Fibroblast of skin of left quadriceps (primary cell): ENCODE data around the gene PGM5.

Source experiments
- DNase-seq, 2 experiments: peaks; one replicate each; pipeline ENCODE4 v3.0.0-alpha.2; 2013; ENCODE audit warnings: low read depth in 2 of 2

Gene PGM5

DNA sequence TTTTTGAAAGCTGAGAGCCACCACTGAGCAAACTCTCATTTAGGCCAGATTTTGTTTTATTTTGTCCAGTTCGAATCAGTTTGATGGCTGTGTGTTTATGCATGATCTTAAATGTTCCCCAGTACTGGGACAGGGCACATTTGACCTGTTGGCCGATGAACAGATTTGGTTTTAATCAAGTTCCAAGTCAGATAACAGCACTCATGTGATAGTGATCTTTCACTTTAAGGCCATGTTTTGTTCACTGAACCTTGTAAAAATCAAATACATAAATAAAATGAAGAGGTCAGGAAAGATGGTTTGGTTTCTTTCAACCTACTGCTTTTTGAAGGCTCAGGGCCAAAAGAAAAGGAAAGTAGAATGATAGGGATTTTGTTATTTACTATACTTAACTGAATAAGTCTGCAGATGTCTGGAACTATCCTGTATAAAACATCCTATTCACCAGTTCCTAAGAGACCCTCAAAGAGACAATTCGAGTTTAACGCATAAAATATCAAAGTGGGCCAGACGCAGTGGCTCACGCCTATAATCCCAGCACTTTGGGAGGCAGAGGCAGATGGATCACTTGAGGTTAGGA is 77.2 kb downstream of the PGM5 start:
- DNase-seq = no peak

DNA sequence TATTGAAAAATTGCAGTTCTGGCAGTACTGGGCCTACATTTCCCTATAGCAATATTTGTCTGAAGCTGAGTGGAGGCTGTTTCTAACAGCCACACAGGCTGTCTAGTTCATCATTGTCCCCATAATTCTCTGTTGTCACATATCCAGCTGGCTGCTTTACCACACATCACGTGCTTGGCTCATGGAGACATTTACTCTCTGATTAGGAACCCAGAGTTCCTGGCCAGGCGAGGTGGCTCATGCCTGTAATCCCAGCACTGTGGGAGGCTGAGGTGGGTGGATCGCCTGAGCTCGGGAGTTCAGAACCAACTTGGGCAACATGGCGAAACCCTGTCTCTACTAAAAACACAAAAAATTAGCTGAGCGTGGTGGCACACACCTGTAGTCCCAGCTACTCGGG is 81.4 kb downstream of the PGM5 start:
- DNase-seq = no peak

DNA sequence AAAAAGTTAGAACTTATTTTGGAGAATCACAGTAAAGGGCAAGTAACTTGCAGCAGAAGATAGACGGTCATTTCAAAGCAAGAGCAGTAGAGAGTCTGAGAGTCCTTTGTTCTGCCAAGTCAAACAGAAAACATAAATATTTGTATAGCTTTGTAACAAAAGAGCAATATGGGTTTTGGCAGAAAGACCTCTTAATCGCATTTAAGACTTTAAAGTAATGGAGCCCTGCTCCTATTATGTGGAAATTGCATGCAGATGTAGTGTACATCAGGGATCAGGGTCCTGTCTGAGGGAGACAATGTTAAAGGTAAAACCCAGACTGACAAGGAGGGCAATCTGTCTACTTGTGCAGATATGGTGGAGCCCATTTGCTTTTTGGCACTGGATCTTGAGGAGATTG is 87.2 kb downstream of the PGM5 start:
- DNase-seq = no peak

DNA sequence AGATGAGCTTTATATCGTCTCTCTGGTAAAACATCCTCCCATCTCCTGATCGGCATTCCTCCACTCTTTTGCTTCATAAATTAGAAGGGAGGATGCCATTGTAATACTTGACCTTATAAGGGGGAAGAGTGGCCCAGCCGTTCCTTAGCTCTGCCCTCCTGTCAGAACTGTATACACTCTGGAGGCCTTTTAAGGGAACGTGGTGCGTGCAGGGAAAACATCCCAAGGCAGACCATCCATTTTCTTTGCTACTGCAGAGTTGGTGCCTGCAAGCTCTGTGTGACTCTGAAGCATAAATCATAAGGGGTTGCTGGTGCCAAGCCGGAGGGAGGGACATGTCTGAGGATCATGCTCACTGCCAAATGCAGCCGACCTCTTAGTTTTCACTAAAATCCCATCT is 90.4 kb downstream of the PGM5 start:
- no peak for DNase-seq

DNA sequence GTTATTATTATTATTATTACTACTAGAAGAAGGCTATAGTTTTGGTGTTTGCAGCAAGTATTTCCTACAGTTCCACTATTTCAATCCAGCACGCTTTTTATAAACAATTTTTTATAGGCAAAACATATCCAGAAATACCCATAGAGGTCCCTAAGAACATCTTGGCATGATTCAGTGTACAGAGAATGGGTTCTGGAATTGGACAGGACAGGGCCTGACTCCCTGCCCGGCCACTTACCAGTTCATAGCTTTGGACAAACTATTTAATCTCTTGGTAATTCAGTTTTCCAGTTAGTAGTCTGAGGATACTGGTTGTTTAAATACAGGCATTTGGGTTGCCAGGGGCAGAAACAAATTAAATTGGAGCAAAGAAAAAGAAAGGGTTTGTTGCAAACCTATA is 91.2 kb downstream of the PGM5 start:
- no peak for DNase-seq

DNA sequence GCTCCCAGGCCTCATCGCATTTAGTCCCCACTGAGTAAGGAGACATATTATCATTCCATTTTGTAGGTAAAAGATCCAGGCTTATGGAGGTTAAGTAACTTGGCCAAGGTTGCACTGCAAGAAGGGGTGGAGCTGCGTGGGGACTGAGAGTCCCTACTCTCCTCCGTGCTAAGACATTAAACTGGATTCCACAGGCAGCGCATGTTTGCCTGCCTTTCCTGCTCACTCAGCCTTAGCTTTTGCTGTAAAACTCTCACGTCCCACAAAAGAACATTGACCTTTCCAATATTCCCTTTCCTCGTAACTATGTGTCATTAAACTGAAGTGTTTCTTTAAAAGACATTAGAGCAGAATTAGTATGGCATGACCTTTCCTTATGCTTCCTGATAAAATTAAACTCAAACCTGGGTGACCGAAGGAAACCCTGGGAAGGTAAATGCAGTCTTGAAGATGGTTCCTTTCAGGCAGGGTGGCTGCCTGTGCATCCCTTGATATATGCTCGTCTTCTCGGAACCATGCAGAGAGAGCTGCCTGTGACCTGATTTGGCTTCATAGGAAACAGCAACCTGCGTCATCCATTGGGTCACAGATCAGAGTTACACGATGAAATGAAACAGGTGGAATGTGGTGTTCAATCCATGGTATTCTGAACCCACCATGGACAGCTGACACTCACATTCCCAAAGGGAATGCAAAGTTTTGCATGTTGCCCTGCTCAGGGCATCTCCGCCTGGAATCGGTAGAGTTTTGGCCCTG is 98.3 kb downstream of the PGM5 start:
- no peak for DNase-seq

DNA sequence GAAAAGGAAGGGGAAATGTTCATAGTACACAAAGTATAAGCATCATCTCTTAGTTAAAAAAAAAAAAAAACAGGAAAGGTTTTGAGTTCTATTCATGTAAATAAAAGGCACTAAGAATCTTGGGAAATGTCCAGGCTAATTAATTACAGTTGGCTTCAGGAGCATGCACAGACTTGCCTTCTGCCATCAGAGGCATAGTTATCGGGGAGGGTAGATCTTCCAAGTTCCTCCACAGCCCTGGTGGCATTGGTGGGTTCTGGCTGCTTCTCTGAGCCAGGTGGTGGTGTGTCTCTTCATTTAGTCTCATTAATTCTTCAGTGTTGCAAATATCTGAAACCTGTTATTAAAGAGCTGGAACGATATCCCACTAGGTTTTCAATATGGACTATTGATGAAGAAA is 99.0 kb downstream of the PGM5 start:
- no peak for DNase-seq

DNA sequence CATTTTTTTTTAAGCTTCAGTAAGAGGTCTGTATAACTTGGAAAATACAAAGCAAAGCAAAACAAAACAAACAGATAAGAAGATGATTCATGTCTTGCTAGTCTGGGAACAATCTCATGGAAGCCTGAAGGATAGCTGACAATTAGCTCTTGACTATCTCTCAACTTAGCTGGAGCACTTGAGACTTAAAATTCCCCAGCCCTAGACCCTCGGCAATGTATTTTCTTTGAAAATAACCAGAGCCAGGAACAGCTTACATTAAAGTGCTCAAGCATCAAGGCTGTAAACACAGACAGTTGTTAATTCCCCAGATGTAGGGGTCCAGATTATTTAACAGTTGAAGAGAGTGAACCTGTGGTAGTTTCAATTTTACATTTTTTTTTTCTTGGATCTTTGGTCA is 101.4 kb downstream of the PGM5 start:
- DNase-seq = no peak

DNA sequence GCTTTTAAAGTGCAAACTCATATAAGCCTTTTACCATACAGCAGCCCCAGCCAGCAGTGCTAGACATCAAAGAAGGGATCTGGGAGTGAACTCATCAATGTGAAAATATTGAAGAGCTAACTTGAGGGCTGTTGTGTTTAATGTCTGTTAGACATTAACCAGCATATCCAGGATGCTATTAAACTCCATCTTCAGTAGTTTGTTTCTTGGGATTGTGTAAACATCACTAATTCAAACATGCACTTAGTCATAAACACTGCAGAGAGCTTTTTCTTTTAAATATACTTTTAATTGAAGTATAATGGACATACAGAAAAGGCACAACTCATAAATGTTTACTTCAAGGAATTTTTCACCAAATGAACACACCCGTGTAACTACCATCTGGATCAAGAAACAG is 102.5 kb downstream of the PGM5 start:
- DNase-seq = no peak

DNA sequence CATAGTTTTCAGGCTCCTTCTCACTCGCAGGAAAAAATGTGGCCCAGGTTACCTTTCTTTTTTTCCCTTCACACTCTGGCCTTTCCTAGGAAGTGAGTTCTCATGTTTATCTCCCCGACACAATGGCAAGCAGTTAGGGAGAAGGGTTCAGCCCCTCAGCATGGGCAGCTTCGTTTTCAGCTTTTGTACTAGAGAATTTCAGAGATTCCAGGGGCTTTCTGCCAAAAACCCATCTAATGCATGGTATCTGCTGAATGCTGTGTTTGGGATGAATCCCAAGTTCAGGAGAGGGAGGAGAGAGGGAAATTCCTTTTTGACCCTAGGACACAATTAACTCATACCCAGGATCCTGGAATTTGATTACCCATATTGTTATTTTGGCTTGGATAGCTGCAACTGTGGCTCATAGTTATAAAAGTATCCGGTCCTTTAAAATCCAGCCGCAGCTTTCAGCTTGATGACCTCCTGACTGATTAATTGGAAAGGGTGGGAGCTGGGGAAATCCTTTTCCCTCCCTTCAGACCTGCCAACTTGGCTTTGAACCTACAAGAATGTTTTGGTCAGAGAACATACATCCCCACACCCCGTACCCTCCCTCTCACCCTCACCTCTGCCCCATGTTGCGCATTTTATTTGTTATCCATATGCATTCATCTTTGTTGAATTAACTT is 105.8 kb downstream of the PGM5 start:
- DNase-seq = no peak

DNA sequence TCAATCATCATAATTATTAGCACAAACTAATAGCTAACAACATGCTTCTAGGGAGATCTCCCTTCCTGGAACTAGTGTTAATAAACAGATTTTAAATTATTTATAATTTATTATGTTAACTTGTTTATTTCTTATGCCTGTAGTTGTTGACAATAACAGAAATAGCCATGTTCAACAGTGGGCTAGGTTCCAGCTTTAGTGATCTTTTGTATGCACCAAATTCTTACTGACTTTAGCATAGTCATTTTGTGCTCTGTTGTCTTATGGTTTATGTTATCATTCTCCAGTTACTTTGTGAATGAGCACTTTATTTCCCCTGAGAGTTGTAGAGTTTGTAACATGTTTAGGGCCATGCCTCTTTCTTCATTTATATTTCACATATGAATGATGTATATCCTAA is 113.7 kb downstream of the PGM5 start:
- no peak for DNase-seq

DNA sequence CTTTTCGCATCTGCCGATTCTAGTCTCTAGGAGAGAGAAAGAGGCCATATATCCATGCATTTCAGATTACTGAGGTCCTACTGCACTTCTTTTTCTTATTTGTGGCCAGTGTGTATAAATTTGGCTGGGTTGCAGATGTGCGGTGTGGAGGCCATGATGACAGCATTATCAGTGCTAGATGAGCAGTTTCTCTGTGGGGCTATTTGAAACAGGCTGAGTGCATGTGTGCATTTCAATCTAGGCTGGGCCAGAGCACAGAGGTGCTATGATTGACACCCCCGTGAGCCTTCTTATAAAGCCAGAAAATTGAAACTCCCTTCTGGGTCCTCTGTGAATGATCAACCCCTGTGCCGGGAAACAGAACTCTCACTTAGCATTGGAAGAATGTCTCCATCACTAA is 114.2 kb downstream of the PGM5 start:
- no peak for DNase-seq

DNA sequence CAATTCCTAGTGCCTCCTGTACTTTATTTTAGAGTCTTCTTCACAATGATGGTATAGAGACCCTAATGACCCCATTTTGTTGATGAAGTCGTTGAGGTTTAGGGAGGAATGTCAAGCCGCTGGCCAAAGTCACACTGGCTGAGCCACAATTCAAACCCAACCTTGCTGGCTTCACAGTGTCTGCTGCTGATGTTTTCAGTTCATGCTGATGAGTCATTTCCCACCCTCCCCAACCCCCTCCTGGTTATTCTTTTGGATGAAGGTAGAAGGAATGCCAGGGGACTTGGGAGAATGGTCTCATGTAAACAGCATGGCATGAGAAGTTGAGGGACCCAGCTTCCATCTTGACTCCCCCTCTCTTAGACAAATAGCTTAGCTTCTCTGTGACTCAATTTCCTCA is 115.7 kb downstream of the PGM5 start:
- no peak for DNase-seq

DNA sequence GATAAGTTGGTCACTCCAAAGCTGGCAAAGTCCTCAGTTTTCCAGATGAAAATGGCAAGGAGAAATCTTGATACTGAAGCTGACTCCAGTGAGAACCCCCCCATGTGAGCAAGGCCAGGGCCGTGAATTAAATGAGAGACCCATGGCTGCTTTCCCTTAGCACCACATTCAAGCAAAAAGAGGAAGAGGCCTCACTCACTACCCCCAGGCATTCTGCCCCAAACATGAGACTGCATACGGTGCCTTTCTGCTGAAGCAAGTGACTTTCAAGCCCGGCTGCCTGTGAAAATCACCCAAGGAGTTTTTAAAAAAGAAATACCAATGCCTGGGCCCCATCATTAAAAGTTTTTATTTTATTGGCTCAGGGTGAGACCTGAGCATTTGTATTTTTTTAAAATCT is 117.4 kb downstream of the PGM5 start:
- no peak for DNase-seq

DNA sequence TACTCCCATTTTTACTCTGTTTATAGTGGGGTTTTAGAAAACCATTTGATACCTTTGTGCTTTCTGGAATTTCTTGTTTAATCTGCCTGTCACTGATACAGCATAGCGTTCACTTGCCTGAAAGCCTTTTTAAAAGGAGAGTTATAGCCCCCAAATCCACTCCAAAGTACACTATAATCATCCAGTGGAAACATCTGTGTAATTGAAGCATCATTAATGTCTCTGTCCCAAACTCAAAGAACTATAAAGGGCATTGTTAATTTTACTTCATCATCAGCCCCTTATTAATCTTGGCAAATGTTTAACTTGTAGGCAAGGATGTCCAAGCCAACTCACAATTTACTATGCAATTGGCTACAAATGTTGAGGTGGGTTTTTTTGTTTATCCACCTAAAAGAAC is 120.0 kb downstream of the PGM5 start:
- DNase-seq = no peak

DNA sequence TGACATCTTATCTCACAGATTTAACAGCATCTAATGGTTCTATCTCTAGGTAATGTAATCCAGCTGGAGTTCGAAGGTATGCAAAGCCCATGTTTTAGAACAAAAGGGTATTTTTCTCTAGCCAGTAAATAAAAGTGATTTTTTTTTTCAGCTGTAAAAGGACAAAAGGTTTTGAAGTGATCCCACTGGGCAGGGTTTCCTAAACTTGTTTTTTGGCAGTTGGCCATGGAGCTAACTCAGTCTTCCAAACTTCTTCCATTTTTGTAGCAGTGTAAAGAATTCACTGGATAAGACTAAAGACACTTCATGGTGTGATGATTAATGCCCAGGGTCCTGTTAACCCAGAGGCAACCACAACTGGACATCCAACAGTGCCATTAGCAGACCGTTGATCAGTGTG is 120.4 kb downstream of the PGM5 start:
- no peak for DNase-seq

DNA sequence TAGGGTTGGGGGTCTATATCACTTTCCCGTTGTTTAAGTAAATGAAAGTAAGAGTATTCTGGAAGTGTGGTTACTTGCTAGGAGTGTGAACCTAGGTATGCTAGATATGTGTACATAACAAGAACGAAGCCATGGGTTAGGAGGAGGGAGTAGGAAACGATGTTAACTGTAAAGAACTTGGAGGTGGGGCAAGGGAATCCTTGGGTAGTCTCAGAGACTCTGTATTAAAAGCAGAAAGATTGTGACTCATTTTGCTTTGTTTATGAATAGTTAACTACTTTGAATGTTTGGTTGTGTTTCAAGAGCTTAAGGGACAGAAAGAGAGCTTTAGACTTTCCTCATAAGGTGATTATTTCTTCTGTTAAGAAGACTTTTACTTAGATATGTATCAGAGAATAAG is 124.4 kb downstream of the PGM5 start:
- DNase-seq = no peak

DNA sequence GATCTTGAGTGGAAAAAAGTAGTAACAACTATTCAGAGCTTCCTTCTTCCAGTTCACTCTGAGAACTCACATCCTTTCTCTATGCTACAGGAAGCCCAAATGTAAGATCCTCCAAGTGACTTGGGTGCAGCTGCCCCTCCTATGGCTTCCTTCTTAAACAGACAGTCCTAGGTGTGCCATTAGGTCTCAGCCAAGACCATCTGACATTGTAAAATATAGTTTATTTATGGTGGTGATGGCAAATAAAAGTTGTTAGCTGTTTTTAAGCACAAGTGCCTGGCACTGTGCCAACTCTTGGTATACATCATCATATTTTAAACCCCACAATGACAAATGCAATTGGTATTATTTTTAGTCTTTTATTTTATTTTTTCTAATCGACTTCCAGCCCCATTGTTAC is 126.1 kb downstream of the PGM5 start:
- DNase-seq = no peak

DNA sequence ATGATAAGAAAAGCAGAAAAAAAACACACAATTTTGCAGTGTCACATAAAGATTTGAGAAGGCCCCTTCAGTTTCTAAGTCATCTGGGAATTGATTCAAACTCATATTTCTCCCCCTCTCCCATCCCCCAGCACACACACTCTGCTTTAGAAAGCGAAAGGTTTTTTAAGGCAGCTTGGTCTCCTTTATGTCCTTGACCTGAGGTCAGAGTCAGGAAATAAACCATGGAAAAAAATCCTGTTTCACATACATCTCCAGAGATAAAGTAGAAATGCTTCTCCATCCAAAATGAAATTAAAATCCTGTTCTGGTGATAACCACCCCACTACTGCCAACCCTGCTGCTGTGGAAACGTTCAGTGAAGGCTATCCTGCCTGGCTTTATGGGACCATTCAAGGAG is 131.7 kb downstream of the PGM5 start:
- DNase-seq = no peak

DNA sequence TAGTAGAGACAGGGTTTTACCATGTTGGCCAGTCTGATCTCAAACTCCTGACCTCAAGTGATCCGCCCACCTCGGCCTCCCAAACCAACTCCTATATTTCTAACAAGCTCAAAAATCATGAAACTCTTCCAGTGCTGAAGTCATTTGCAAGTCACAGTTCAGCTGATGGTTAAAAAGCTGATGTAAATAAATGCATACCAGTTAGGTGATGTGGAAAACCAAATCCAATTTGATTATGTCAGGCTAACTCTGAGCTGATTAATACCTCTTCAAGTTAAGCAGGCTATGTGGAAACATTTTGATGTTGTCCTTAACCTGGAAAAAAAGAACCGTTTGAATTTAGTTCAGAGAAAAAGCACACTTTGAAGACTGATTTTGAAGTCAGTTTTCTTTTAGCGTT is 133.2 kb downstream of the PGM5 start:
- no peak for DNase-seq

DNA sequence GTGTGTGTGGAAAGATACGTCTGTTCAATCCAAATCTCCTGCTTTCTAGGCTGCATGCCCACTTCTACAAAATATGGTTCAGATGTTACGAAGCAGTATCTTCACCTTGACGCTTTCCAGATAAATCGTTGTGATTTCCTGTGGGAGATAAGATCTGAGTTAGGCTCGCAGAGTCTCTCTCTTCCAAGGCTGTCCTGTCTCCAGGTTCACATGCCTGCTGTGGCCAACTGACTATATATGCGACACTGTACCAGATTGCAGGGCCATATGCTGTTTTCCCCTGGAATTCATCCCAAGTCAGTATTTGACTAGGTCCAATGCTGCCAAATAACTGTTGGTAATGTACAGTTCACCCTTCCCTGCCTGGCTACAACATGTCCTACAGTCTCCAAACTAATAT is 136.4 kb downstream of the PGM5 start:
- DNase-seq = no peak

DNA sequence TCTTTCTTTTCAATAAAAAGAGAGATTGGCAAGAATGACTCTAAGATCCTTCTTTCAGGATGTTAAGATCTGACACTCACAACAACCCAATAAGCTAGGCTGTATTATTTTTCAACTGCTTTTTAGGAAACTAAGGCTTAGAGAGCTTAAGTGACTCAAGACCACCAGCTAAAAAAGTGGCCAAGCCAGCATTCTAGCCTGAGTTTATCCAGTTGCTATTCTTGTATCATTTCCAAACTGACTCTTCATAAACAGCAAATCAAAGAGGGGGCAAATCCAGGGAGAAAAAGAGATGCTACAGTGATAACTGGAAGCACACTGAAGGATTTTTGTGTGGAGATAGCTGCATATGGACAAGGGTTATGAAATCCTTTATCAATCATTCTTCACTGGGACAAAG is 137.1 kb downstream of the PGM5 start:
- no peak for DNase-seq

DNA sequence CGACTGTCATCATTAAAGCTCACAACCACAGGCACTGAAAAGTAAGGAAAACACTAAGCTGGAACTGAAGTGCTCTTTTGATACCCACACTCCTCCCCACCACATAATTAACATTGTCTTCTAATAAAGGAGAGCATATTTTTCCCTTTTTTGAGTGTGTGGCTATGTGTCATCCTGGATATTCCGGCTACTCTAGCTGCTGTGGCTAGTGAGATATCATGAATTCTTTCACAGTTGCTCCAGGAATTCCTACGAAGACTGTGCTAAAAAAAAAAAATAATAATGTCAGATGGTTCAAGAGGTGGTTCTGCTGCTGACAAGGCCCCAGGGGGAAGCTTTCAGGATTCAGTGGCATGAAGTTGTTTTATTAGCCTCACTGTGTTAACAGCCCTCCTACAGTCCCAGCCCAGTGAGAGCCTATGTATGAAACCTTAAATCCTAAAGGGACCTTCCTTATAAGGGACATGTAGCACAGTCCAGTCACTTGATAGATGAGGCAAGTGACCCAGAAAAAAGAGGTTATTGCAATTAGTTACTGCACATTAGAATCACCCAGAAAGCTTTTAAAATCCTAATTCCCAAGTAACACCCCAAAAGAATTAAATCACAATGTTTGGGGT is 137.7 kb downstream of the PGM5 start:
- DNase-seq = no peak
